Iris pigment epithelial cell (primary cell): ENCODE measurements around the gene LGI1.

ENCODE experiments used
- DNase-seq: peaks from one replicate; pipeline ENCODE4 v3.0.0-alpha.2; 2011; ENCODE audit warnings: low read depth

The LGI1 gene

GRCh38 chr10:93755443-93756116 lies 2.2 kb upstream of the LGI1 start:
- DNase-seq: no peak

- no peak for DNase-seq
Measured at GRCh38 chr10:93756118-93756517, 1.6 kb upstream of the LGI1 start.

- no peak for DNase-seq
Measured at GRCh38 chr10:93757136-93757535, 600 bp upstream of the LGI1 start.

- no peak for DNase-seq
Measured at GRCh38 chr10:93758508-93758885, 761 bp downstream of the LGI1 start.

- DNase-seq: no peak
Measured at GRCh38 chr10:93758891-93759410, 1.2 kb downstream of the LGI1 start.

GRCh38 chr10:93760490-93760889 lies 2.8 kb downstream of the LGI1 start:
- no peak for DNase-seq

- DNase-seq: no peak
Measured at GRCh38 chr10:93762979-93763391, 5.2 kb downstream of the LGI1 start.

- DNase-seq: no peak
Measured at GRCh38 chr10:93766918-93767317, 9.2 kb downstream of the LGI1 start.

GRCh38 chr10:93767724-93768399 lies 10.1 kb downstream of the LGI1 start:
- no peak for DNase-seq

- DNase-seq: no peak
Measured at GRCh38 chr10:93768892-93769291, 11.2 kb downstream of the LGI1 start.

GRCh38 chr10:93771354-93771753 lies 13.6 kb downstream of the LGI1 start:
- no peak for DNase-seq

- DNase-seq: no peak
Measured at GRCh38 chr10:93773120-93773519, 15.4 kb downstream of the LGI1 start.

GRCh38 chr10:93773705-93774104 lies 16.0 kb downstream of the LGI1 start:
- DNase-seq: no peak

- DNase-seq: no peak
Measured at GRCh38 chr10:93775356-93775755, 17.6 kb downstream of the LGI1 start.

- DNase-seq: no peak
Measured at GRCh38 chr10:93777092-93777491, 19.4 kb downstream of the LGI1 start.

GRCh38 chr10:93784059-93784458 lies 26.3 kb downstream of the LGI1 start:
- DNase-seq: no peak

GRCh38 chr10:93788413-93789208 lies 30.9 kb downstream of the LGI1 start:
- no peak for DNase-seq

GRCh38 chr10:93790439-93790838 lies 32.7 kb downstream of the LGI1 start:
- no peak for DNase-seq

GRCh38 chr10:93796167-93796566 lies 38.4 kb downstream of the LGI1 start:
- no peak for DNase-seq

GRCh38 chr10:93797825-93798224 lies 40.1 kb downstream of the LGI1 start:
- no peak for DNase-seq

- DNase-seq: no peak
Measured at GRCh38 chr10:93799155-93799708, 41.5 kb downstream of the LGI1 start.

- DNase-seq: no peak
Measured at GRCh38 chr10:93804200-93804599, 46.5 kb downstream of the LGI1 start.

GRCh38 chr10:93806903-93807302 lies 49.2 kb downstream of the LGI1 start:
- peak; percentile 7 for DNase-seq
